ENCODE data around the gene IQSEC3. TPM values are rescaled to one million over a fixed set of nuclear protein-coding genes. Genes with fewer than 3 reads are reported as not detected.

The IQSEC3 gene
- total RNA-seq, 1 donor from 2014 or later: not detected

DNA sequence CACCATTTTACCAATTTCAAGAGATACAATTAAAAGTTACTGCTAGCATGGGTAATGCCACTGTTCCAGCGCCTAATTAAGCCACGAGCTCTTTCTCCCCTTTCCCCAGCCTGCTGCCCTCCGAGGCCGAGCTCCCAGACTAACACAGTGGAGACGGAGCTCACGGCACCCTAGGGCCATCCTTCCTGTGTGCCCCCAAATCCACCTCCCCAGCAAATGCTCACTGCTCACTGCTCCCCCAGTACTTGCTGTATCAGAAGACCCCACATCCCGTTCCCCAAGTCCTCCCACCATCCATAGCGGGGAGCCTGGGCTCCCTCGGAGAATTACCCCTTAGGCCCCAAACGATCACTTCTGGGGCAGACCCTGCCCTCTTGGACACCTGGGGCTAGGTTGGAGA is 104.7 kb downstream of the IQSEC3 start:
- ATAC-seq (ENCODE audit: low read depth) (no peak), DNase-seq (no peak)
- CTCF ChIA-PET: no interaction called here
- peaks cover 22% of the 10 kb centered on the region for H3K27me3 Mint-ChIP-seq
- no peak overlapping the region for H3K4me3 Mint-ChIP-seq
- intact Hi-C loops (cut with micrococcal nuclease): no loop called here
- no peak overlapping the region for H3K27ac Mint-ChIP-seq
- POLR2A ChIA-PET: no interaction called here
- H3K36me3 Mint-ChIP-seq (ENCODE audit: low read depth): no peaks in the 10 kb centered on the region
- H3K9me3 Mint-ChIP-seq: no peaks in the 10 kb centered on the region
- no peaks in the 10 kb centered on the region for H3K4me1 Mint-ChIP-seq
- TF ChIP-seq, protein P1, sequence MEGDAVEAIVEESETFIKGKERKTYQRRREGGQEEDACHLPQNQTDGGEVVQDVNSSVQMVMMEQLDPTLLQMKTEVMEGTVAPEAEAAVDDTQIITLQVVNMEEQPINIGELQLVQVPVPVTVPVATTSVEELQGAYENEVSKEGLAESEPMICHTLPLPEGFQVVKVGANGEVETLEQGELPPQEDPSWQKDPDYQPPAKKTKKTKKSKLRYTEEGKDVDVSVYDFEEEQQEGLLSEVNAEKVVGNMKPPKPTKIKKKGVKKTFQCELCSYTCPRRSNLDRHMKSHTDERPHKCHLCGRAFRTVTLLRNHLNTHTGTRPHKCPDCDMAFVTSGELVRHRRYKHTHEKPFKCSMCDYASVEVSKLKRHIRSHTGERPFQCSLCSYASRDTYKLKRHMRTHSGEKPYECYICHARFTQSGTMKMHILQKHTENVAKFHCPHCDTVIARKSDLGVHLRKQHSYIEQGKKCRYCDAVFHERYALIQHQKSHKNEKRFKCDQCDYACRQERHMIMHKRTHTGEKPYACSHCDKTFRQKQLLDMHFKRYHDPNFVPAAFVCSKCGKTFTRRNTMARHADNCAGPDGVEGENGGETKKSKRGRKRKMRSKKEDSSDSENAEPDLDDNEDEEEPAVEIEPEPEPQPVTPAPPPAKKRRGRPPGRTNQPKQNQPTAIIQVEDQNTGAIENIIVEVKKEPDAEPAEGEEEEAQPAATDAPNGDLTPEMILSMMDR (IDR thresholded peaks at IDR 0.05): no peak

DNA sequence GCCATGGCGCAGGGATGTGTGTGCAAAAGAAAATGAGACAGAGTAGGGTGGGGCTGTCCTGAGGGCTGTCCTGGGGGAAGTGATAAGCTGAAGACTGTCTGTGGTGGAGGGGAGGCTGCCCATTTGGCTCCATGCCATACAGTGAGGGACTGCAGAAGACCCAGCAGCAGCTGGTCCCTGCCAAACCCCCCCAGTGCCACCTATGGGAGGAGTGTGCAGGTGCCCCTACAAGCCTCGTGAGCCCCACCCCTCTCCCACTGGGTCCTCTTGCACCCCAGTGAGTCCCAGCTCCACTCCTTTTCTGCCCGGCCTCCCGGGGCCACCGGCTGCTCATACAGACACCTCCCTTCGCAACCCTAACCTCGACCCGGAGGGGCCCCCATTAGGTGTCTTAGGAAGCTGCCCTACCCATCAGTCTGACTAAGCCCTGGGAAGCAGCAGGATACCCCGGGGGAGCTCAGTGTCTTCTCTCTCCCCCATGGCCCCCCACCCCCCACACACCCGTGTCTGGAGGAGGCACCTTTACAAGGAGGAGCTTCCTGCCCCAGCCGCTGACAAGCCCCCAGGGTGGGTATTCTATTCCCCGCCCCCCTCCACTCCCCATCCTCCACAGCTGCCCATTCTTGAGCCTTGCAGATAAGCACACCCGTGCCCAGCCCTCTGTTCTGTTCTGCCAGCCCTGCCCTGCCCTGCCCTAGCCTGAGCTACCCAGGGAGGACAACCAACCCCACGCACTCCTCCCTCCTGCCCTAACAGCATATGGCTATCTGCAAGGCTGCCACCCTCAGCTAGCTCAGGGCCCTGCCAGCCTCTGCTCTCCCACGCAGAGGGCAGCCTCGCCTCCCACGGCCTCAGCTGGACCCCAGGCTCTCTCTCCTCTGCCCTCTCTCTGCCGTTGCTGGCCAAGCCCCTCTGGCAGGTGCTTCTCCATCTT is 105.4 kb downstream of the IQSEC3 start:
- POLR2A ChIA-PET: no interaction called here
- Mint-ChIP-seq H3K36me3 (ENCODE audit: low read depth) (no peaks in the 10 kb centered on the region), H3K4me1 (no peaks in the 10 kb centered on the region), H3K9me3 (no peaks in the 10 kb centered on the region), H3K27me3 (peaks cover 22% of the 10 kb centered on the region), H3K27ac (no peak overlapping the region), H3K4me3 (no peak overlapping the region)
- intact Hi-C loops (cut with micrococcal nuclease): no loop called here
- ATAC-seq (ENCODE audit: low read depth) (no peak), DNase-seq (no peak)
- TF ChIP-seq, protein P1 (IDR thresholded peaks at IDR 0.05): no peak
- CTCF ChIA-PET: no interaction called here

DNA sequence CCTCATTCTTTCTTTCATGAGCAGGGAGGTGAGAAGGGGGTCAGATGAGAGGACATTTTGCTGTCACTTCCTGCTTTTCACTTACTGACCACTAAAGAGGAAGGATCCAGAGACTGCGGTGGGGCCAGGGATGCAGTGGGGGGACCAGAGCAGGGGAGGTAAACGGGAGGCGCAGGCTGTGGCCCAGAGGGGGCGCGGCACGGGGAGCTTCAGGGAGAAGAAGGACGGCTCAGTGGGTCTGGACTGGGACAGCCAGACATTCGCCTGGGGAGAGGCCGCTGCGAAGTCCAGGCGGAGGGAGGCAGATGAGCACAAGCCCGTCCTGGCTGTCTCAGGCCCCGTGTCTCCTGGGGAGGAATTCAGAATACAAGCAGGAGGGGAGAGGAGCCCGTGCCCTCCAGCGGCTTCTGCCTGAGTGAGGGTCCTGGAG is 106.2 kb downstream of the IQSEC3 start:
- Mint-ChIP-seq H3K9me3 (no peaks in the 10 kb centered on the region), H3K27me3 (peaks cover 22% of the 10 kb centered on the region), H3K27ac (no peak overlapping the region), H3K36me3 (ENCODE audit: low read depth) (no peaks in the 10 kb centered on the region), H3K4me1 (no peaks in the 10 kb centered on the region), H3K4me3 (no peak overlapping the region)
- ChIA-PET POLR2A (no interaction called here), CTCF (no interaction called here)
- ATAC-seq (ENCODE audit: low read depth) (no peak), DNase-seq (no peak)
- intact Hi-C loops (cut with micrococcal nuclease): no loop called here
- TF ChIP-seq, protein P1 (IDR thresholded peaks at IDR 0.05): no peak

DNA sequence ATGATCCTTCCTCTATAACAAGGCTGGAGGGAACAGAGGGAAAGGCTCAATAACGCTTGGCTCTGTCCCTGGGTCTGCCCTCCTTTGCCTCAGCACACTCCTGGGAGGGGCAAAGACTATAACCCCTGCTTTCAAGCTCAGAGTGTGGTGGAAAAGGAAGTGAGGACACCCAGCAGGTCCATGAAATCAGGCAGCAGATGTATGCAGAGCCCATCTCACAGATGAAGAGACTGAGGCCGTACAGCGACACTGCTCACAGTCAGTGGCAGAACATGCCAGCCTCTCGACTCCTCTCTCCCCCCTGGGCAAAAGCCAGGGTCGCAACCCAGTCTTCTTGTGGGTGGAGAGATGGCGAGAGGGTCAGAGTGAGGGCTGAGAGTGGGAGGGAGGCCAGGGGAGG is 107.6 kb downstream of the IQSEC3 start:
- Mint-ChIP-seq H3K4me1 (no peaks in the 10 kb centered on the region), H3K27ac (no peak overlapping the region), H3K27me3 (peaks cover 23% of the 10 kb centered on the region), H3K36me3 (ENCODE audit: low read depth) (no peaks in the 10 kb centered on the region), H3K4me3 (no peak overlapping the region), H3K9me3 (no peaks in the 10 kb centered on the region)
- intact Hi-C loops (cut with micrococcal nuclease): no loop called here
- TF ChIP-seq, protein P1 (IDR thresholded peaks at IDR 0.05): no peak
- ChIA-PET CTCF (no interaction called here), POLR2A (no interaction called here)
- DNase-seq (no peak), ATAC-seq (ENCODE audit: low read depth) (no peak)

DNA sequence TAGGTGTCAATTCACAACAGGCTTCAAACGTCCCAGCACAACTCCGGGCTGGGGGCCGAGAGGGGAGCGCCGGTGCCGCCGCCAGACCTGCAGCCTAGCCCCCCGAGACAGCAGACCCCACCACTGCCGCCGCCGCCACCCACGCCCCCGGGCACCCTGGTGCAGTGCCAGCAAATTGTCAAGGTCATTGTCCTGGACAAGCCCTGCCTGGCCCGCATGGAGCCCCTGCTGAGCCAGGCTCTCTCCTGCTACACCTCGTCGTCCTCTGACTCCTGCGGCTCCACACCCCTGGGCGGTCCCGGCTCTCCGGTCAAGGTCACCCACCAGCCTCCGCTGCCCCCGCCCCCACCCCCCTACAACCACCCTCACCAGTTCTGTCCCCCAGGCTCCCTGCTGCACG is 108.0 kb downstream of the IQSEC3 start:
- DNase-seq: no peak
- no peak overlapping the region for H3K4me3 Mint-ChIP-seq
- TF ChIP-seq, protein P1 (IDR thresholded peaks at IDR 0.05): no peak
- H3K9me3 Mint-ChIP-seq: no peaks in the 10 kb centered on the region
- no peak for ATAC-seq (ENCODE audit: low read depth)
- intact Hi-C loops (cut with micrococcal nuclease): no loop called here
- ChIA-PET CTCF (no interaction called here), POLR2A (no interaction called here)
- H3K36me3 Mint-ChIP-seq (ENCODE audit: low read depth): no peaks in the 10 kb centered on the region
- peaks cover 19% of the 10 kb centered on the region for H3K27me3 Mint-ChIP-seq
- no peak overlapping the region for H3K27ac Mint-ChIP-seq
- H3K4me1 Mint-ChIP-seq: no peaks in the 10 kb centered on the region

All from activated B cell treated with CpG ODN at 0.5 μM for 24 hours (primary cell).